NCI-H446 treated with DMSO at 0.1 percent for 48 hours (cell line): ENCODE results near the gene MBNL3.
"Not testable (repeated sequence)": the region's sequence is repeated elsewhere in the genome, so short reads cannot be mapped to it uniquely, and the experiment has no call there.

Source experiments
- DNase-seq: peaks from one replicate; lab custom pipeline; 2025; lab: John Stamatoyannopoulos, UW

MBNL3 gene

GRCh38 chrX:132369617-132370326, 119.1 kb downstream of the MBNL3 start:
- DNase-seq = no peak

- DNase-seq = no peak
Observed at GRCh38 chrX:132367984-132368383, 120.9 kb downstream of the MBNL3 start.

GRCh38 chrX:132367314-132367713, 121.5 kb downstream of the MBNL3 start:
- DNase-seq = no peak

- DNase-seq = no peak
Observed at GRCh38 chrX:132365490-132365889, 123.3 kb downstream of the MBNL3 start.

- DNase-seq = no peak
Observed at GRCh38 chrX:132364313-132364712, 124.5 kb downstream of the MBNL3 start.

GRCh38 chrX:132353430-132353829, 135.4 kb downstream of the MBNL3 start:
- DNase-seq = no peak

- no peak for DNase-seq
Observed at GRCh38 chrX:132336172-132336571, 152.7 kb downstream of the MBNL3 start.

GRCh38 chrX:132333351-132333750, 155.5 kb downstream of the MBNL3 start:
- no peak for DNase-seq

GRCh38 chrX:132331532-132331931, 157.3 kb downstream of the MBNL3 start:
- no peak for DNase-seq

- no peak for DNase-seq
Observed at GRCh38 chrX:132331000-132331399, 157.8 kb downstream of the MBNL3 start.

GRCh38 chrX:132330156-132330729, 158.6 kb downstream of the MBNL3 start:
- DNase-seq = no peak

- DNase-seq = not testable (repeated sequence)
Observed at GRCh38 chrX:132326960-132327359, 161.9 kb downstream of the MBNL3 start.
